Measurements from ENCODE around the gene TLR6. TPM values are rescaled to one million over a fixed set of nuclear protein-coding genes. Genes with fewer than 3 reads are reported as not detected.

TLR6 gene
- total and polyA plus RNA-seq, 2 of the 8 experiments (the other 6 are each of a cell fraction or from before 2014, with no cell fraction given): 0.02 to 0.09 TPM

DNA sequence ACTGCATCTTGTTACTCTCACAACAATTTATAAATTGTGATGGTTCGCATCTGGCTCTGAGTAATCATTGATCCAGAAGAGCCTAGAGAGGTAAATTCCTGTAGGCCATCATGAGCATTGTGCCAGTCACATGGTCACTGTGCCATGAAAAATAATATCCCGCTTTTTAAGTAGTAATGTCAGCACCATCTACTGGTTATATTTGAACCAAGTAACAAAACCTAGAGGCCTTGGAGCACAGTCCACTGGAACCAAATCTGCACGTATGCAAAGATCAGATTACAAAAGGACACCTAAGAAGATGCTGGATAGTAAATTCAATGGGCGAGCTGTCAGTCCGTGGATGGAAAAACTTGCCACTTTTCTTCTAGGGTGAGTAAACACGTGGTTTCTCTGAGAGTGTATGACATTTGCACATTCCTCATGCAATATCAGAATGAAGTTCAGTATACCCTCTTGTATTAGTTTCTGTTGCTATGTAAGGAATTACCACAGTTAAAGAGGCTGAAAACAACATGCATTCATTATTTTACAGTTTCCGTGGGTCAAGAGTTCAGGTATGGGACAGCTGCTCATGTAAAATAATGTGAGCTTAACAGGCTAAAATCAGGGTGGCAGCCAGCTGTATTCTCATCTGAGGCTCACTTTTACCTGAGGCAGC, 37.8 kb upstream of the TLR6 start:
- no peak overlapping the region for H2BK20ac ChIP-seq (ENCODE audit: low read length)
- H3K9ac ChIP-seq (replicated peaks in 1 of 4; ENCODE audit: extremely low read depth in 1 of 4, low read depth in 3 of 4, low read length in 3 of 4): no peak overlapping the region
- H3K56ac ChIP-seq (replicated peaks; ENCODE audit: insufficient read length, low read depth, low read length): no peak overlapping the region
- no peaks in the 10 kb centered on the region; a peak in 1 of 8 replicates for H3K36me3 ChIP-seq (ENCODE audit: control insufficient read depth in 2 of 4, insufficient read depth in 4 of 4, low read length in 3 of 4)
- H3K23ac ChIP-seq (ENCODE audit: insufficient read length): no peak overlapping the region
- H3K79me1 ChIP-seq (ENCODE audit: low read depth, low read length): no peaks in the 10 kb centered on the region
- POLR2A ChIA-PET (ENCODE audit: partially characterized antibody): no interaction called here
- H4K20me1 ChIP-seq (replicated peaks in 1 of 2; ENCODE audit: control insufficient read depth in 1 of 2, insufficient read depth in 2 of 2, low read length in 2 of 2): no peaks in the 10 kb centered on the region
- no peaks in the 10 kb centered on the region for H3K4me1 ChIP-seq (replicated peaks in 1 of 4; ENCODE audit: control insufficient read depth in 3 of 4, insufficient read depth in 4 of 4, low read length in 3 of 4)
- no peaks in the 10 kb centered on the region; a peak in 1 of 4 replicates for H3K9me3 ChIP-seq (ENCODE audit: insufficient read depth in 2 of 2, low read depth in 1 of 2, low read length in 1 of 2)
- no peaks in the 10 kb centered on the region for H3K79me2 ChIP-seq (ENCODE audit: control insufficient read depth in 1 of 2, insufficient read depth in 2 of 2, low read length in 2 of 2)
- no peak overlapping the region for H3K27ac ChIP-seq (ENCODE audit: low read depth, low read length)
- no peak overlapping the region for H3K14ac ChIP-seq (ENCODE audit: insufficient read length)
- no peak for TF ChIP-seq POLR2AphosphoS5 (IDR thresholded peaks at IDR 0.05; ENCODE audit: low read depth, low read length)
- TF ChIP-seq, protein P1, sequence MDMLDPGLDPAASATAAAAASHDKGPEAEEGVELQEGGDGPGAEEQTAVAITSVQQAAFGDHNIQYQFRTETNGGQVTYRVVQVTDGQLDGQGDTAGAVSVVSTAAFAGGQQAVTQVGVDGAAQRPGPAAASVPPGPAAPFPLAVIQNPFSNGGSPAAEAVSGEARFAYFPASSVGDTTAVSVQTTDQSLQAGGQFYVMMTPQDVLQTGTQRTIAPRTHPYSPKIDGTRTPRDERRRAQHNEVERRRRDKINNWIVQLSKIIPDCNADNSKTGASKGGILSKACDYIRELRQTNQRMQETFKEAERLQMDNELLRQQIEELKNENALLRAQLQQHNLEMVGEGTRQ (IDR thresholded peaks at IDR 0.05; ENCODE audit: low read length): no peak
- TF ChIP-seq, protein P2, sequence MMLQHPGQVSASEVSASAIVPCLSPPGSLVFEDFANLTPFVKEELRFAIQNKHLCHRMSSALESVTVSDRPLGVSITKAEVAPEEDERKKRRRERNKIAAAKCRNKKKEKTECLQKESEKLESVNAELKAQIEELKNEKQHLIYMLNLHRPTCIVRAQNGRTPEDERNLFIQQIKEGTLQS (IDR thresholded peaks at IDR 0.05; ENCODE audit: insufficient read depth, low read depth, low read length): no peak
- no peak for TF ChIP-seq BCL11A (IDR thresholded peaks at IDR 0.05; ENCODE audit: low read depth in 2 of 2, low read length in 2 of 2)
- TF ChIP-seq EP300 (IDR thresholded peaks at IDR 0.05; ENCODE audit: borderline replicate concordance in 1 of 2, low read depth in 2 of 2, low read length in 2 of 2): no peak
- TF ChIP-seq CHD2 (IDR thresholded peaks at IDR 0.05; ENCODE audit: low read length): no peak
- TF ChIP-seq TCF12 (IDR thresholded peaks at IDR 0.05; ENCODE audit: low read depth, low read length): no peak
- no peak for TF ChIP-seq CREB1 (IDR thresholded peaks at IDR 0.05)
- no peak for TF ChIP-seq POU5F1 (IDR thresholded peaks at IDR 0.05; ENCODE audit: low read depth, low read length)
- TF ChIP-seq GABPA (IDR thresholded peaks at IDR 0.05; ENCODE audit: borderline replicate concordance, insufficient read depth, low read length): no peak
- no peak for TF ChIP-seq RXRA (IDR thresholded peaks at IDR 0.05; ENCODE audit: insufficient read depth, low read depth, low read length)
- no peak for TF ChIP-seq NANOG (IDR thresholded peaks at IDR 0.05; ENCODE audit: insufficient read depth, low read depth, low read length, poor library complexity, severe bottlenecking)
- no peak overlapping the region for H2BK5ac ChIP-seq (ENCODE audit: low read depth, low read length)
- H2AFZ ChIP-seq (ENCODE audit: low read length): no peak overlapping the region
- CTCF ChIA-PET (ENCODE audit: partially characterized antibody): interaction anchor here (0.6 to 3.6 kb wide), 11 partner anchors 9 to 324 kb away, joined by 3 to 35 read pairs (median 4); no protein-coding TSS in a partner anchor
- no peak overlapping the region for H3K4me3 ChIP-seq (ENCODE audit: extremely low read depth in 1 of 4, insufficient read depth in 2 of 4, low read depth in 3 of 4, low read length in 4 of 4)
- no peak overlapping the region for H4K91ac ChIP-seq (replicated peaks; ENCODE audit: insufficient read length, low read length)
- H2AK5ac ChIP-seq (ENCODE audit: low read depth, low read length): no peak overlapping the region
- no peak for DNase-seq (ENCODE audit: low read depth in 1 of 2, low spot score in 2 of 2)
- H3K23me2 ChIP-seq (ENCODE audit: low read depth, low read length): no peaks in the 10 kb centered on the region
- H3K4ac ChIP-seq (replicated peaks; ENCODE audit: insufficient read length, low read depth, low read length): no peak overlapping the region
- H4K5ac ChIP-seq (ENCODE audit: insufficient read length, low read depth, low read length): no peak overlapping the region
- WGBS, 2 experiments (ENCODE audit: extremely low coverage in 1 of 2, insufficient coverage in 1 of 2, insufficient read length in 1 of 2, insufficient replicate concordance in 2 of 2, low coverage in 1 of 2, low lambda C conversion rate in 2 of 2, missing lambda C conversion rate in 1 of 2): 91% methylated on average over 7 of the region's 7 CpGs; no CpG with 5 or more reads in 1 of the 2 experiments
- no peak for FAIRE-seq
- no peaks in the 10 kb centered on the region for H3K27me3 ChIP-seq (replicated peaks in 1 of 4; ENCODE audit: control insufficient read depth in 3 of 4, extremely low read depth in 1 of 4, insufficient read depth in 3 of 4, low read length in 3 of 4)
- H3K4me2 ChIP-seq (ENCODE audit: insufficient read depth in 1 of 2, low read depth in 2 of 2, low read length in 2 of 2): no peak overlapping the region
- no peak overlapping the region for H2BK12ac ChIP-seq (ENCODE audit: low read depth, low read length)
- no peak overlapping the region for H2BK15ac ChIP-seq (ENCODE audit: low read length)
- H3K18ac ChIP-seq (ENCODE audit: extremely low read depth, low read length): no peak overlapping the region
- no peak overlapping the region for H4K8ac ChIP-seq (ENCODE audit: extremely low read depth, insufficient read depth, low read length)
- H2BK120ac ChIP-seq (replicated peaks; ENCODE audit: low read depth, low read length): no peak overlapping the region
